Measurements from ENCODE around the gene POPDC3.

- TF ChIP-seq POLR2A (IDR thresholded peaks at IDR 0.05) (no peak), EP300 (IDR thresholded peaks at IDR 0.05) (no peak), CTCF (IDR thresholded peaks at IDR 0.05) (no peak)
Measured at GRCh38 chr6:105152880-105153279, 26.9 kb downstream of the POPDC3 start.
